Aorta (tissue), 5 donors: ENCODE data around the gene IL34. TPM values are rescaled to one million over a fixed set of nuclear protein-coding genes. Genes with fewer than 3 reads are reported as not detected.

Source experiments
- ATAC-seq: fragments of 200-7000 bp; cut with Tn5 transposase; one replicate; pipeline ENCODE4 v1.9.1; 2022; ENCODE audit warnings: moderate library complexity; ENCODE audit not compliant: low FRiP score
- DNase-seq, 2 donors: peaks; one replicate each; pipeline ENCODE4 v3.0.0-alpha.2; 2020
- H3K27ac ChIP-seq, 2 donors: one replicate each; pipeline ENCODE4 v1.5.1; 2013; ENCODE audit warnings: low read length in 2 of 2, mild to moderate bottlenecking in 2 of 2, moderate library complexity in 2 of 2, control low read depth in 1 of 2, inconsistent platforms in 1 of 2, low read depth in 1 of 2
- H3K27me3 ChIP-seq, 2 donors: one replicate each; pipeline ENCODE4 v1.6.1; 2013; ENCODE audit warnings: control low read depth in 1 of 2, low read length in 1 of 2, mild to moderate bottlenecking in 1 of 2, moderate library complexity in 1 of 2; ENCODE audit not compliant: insufficient read depth in 2 of 2, control insufficient read depth in 1 of 2
- H3K36me3 ChIP-seq, 2 donors: one replicate each; pipeline ENCODE4 v1.6.1; 2013; ENCODE audit warnings: control low read depth in 1 of 2, low read length in 1 of 2, mild to moderate bottlenecking in 1 of 2; ENCODE audit not compliant: insufficient read depth in 2 of 2, control insufficient read depth in 1 of 2
- H3K4me1 ChIP-seq, 2 donors: one replicate each; pipeline ENCODE4 v1.6.1; 2013; ENCODE audit warnings: low read length in 2 of 2, control low read depth in 1 of 2, mild to moderate bottlenecking in 1 of 2, moderate library complexity in 1 of 2; ENCODE audit not compliant: insufficient read depth in 2 of 2, control insufficient read depth in 1 of 2
- H3K4me3 ChIP-seq, 2 donors: one replicate each; pipeline ENCODE4 v1.5.1; 2013; ENCODE audit warnings: low read length in 2 of 2, control low read depth in 1 of 2, mild to moderate bottlenecking in 1 of 2
- H3K9me3 ChIP-seq: one replicate; pipeline ENCODE4 v1.6.1; 2013; ENCODE audit warnings: mild to moderate bottlenecking, low read length; ENCODE audit not compliant: control insufficient read depth
- WGBS, 2 donors: extraction: QIAGEN DNeasy Blood & Tissue Kit; methylation state at CpG; one replicate each; pipeline ENCODE4 v1.1.7; 2013; 5-methylcytosine and 5-hydroxymethylcytosine counted together
- intact Hi-C, 2 donors: fragments of 100-400 bp; cut with DNase I; formaldehyde crosslinking; loops; one replicate each; pipeline versions ENCODE4 v1.14.2 to v1.15.0; 2022
- polyA plus RNA-seq, 2 donors: library from polyadenylated mRNA; stranded (reverse); fragments of 200-250 nt; gene quantifications; one replicate each; pipeline ENCODE4 v1.2.3, GENCODE V29; 2013
- total RNA-seq, 2 donors: library from RNA; stranded (reverse); fragmentation: NEBNext Ultra II Directional; extraction: Animal tissue kit (Norgen Biotek cat#: 25700); gene quantifications; one replicate each; pipeline ENCODE4 v1.2.1, GENCODE V29; 2021
- donor health status: healthy with polysubstance abuse.
- donor health status: Bipolar disorder and iron deficiency.
- donor health status: DM: no; HTN: no; CAD: no.
- donor health status: DM: no; HTN: no; CAD: no.
- donor health status: DM: yes; HTN: yes; CAD: no.

The IL34 gene
- total and polyA plus RNA-seq, 4 donors, result 14.2 to 98.6 (median 20.6) TPM

GRCh38 chr16:70682239-70683145 is 36.1 kb downstream of the IL34 start:
- no peaks in the 10 kb centered on the region for H3K9me3 ChIP-seq
- intact Hi-C loops, result no loop called here
- H3K36me3 ChIP-seq, result peaks cover 0 to 5% of the 10 kb centered on the region in 2 donors
- 46 to 47% methylated on average over 14 of the region's 14 CpGs for WGBS, 2 donors
- H3K27me3 ChIP-seq, result no peaks in the 10 kb centered on the region
- H3K4me1 ChIP-seq, result no peaks in the 10 kb centered on the region
- ATAC-seq, result no peak
- peak in 1 of 2 donors; percentile 74 for DNase-seq
- peak overlapping the region in 1 of 2 donors; percentile 10 for H3K27ac ChIP-seq
- no peak overlapping the region for H3K4me3 ChIP-seq

GRCh38 chr16:70683146-70683944 is 37.0 kb downstream of the IL34 start:
- Histone ChIP-seq H3K27ac (no peak overlapping the region), H3K36me3 (peaks cover 0 to under 1% of the 10 kb centered on the region in 2 donors), H3K27me3 (no peaks in the 10 kb centered on the region), H3K4me1 (no peaks in the 10 kb centered on the region), H3K4me3 (no peak overlapping the region), H3K9me3 (no peaks in the 10 kb centered on the region)
- intact Hi-C loops, result no loop called here
- ATAC-seq (no peak), DNase-seq (peak; percentile 41 to 66)
- WGBS, 2 donors, result 62 to 67% methylated on average over 13 of the region's 13 CpGs

GRCh38 chr16:70684146-70685060 is 38.0 kb downstream of the IL34 start:
- DNase-seq (peak; percentile 59 to 80), ATAC-seq (no peak)
- WGBS, 2 donors, result 6 to 11% methylated on average over 13 to 14 of the region's 14 CpGs
- intact Hi-C loops, result loop anchor here (2.0 to 5.0 kb wide), 3 partner anchors 53 to 68 kb away; no protein-coding TSS in a partner anchor
- no peaks in the 10 kb centered on the region for H3K27me3 ChIP-seq
- no peaks in the 10 kb centered on the region for H3K4me1 ChIP-seq
- H3K9me3 ChIP-seq, result no peaks in the 10 kb centered on the region
- peak overlapping the region in 1 of 2 donors; percentile 43 for H3K27ac ChIP-seq
- no peaks in the 10 kb centered on the region for H3K36me3 ChIP-seq
- H3K4me3 ChIP-seq, result peak overlapping the region; percentile 63 to 90

- H3K4me3 ChIP-seq, result peak overlapping the region; percentile 63 to 90
- intact Hi-C loops, result loop anchor here (2.0 to 5.0 kb wide), 3 partner anchors 52 to 67 kb away; no protein-coding TSS in a partner anchor
- H3K27me3 ChIP-seq, result no peaks in the 10 kb centered on the region
- H3K36me3 ChIP-seq, result no peaks in the 10 kb centered on the region
- peak; percentile 55 to 80 for DNase-seq
- H3K27ac ChIP-seq, result peak overlapping the region; percentile 29 to 79
- ATAC-seq, result no peak
- H3K9me3 ChIP-seq, result no peaks in the 10 kb centered on the region
- H3K4me1 ChIP-seq, result no peaks in the 10 kb centered on the region
- 0 to 1% methylated on average over 53 to 90 of the region's 90 CpGs for WGBS, 2 donors
Observed at GRCh38 chr16:70685061-70685937, 38.9 kb downstream of the IL34 start.

GRCh38 chr16:70685938-70686375 is 39.6 kb downstream of the IL34 start, which contains the start of gene MTSS2:
MTSS2 (minus strand) TSS chr16:70686053; CDS start chr16:70685791, 262 bp downstream.
- intact Hi-C loops, result loop anchor here (2.0 to 5.0 kb wide), 3 partner anchors 51 to 66 kb away; no protein-coding TSS in a partner anchor
- DNase-seq (peak; percentile 91 to 97), ATAC-seq (peak; percentile 79)
- Histone ChIP-seq H3K9me3 (no peaks in the 10 kb centered on the region), H3K36me3 (no peaks in the 10 kb centered on the region), H3K4me3 (peak within 1 kb of the TSS; percentile 63 to 90), H3K27me3 (no peaks in the 10 kb centered on the region), H3K4me1 (no peaks in the 10 kb centered on the region), H3K27ac (peak within 1 kb of the TSS; percentile 29 to 92)
- 0 to 1% methylated on average over 45 to 72 of the region's 72 CpGs for WGBS, 2 donors

GRCh38 chr16:70686376-70687101 is 40.2 kb downstream of the IL34 start:
- Histone ChIP-seq H3K27ac (peak overlapping the region; percentile 19 to 92), H3K9me3 (no peaks in the 10 kb centered on the region), H3K4me1 (no peaks in the 10 kb centered on the region), H3K4me3 (peak overlapping the region; percentile 33 to 63), H3K36me3 (no peaks in the 10 kb centered on the region), H3K27me3 (no peaks in the 10 kb centered on the region)
- ATAC-seq (no peak), DNase-seq (peak; percentile 62 to 72)
- WGBS, 2 donors, result 24 to 27% methylated on average over 28 to 29 of the region's 29 CpGs
- intact Hi-C loops, result loop anchor here in 1 of 2 donors (5.0 kb wide), 2 partner anchors 51 to 66 kb away; no protein-coding TSS in a partner anchor

GRCh38 chr16:70687102-70687511 is 40.7 kb downstream of the IL34 start:
- DNase-seq (peak; percentile 52 to 66), ATAC-seq (no peak)
- Histone ChIP-seq H3K27ac (peak overlapping the region in 1 of 2 donors; percentile 92), H3K4me1 (no peaks in the 10 kb centered on the region), H3K4me3 (no peak overlapping the region), H3K9me3 (no peaks in the 10 kb centered on the region), H3K27me3 (no peaks in the 10 kb centered on the region), H3K36me3 (no peaks in the 10 kb centered on the region)
- intact Hi-C loops, result loop anchor here in 1 of 2 donors (5.0 kb wide), 2 partner anchors 50 to 65 kb away; no protein-coding TSS in a partner anchor
- 42 to 55% methylated on average over 5 of the region's 5 CpGs for WGBS, 2 donors
